Ramos (cell line): Measurements from ENCODE around the gene COMP.

Experiments used
- in situ Hi-C: fragments of 300-500 bp; cut with MboI; formaldehyde crosslinking; loops from one replicate; pipeline ENCODE4 v1.14.3; 2022; ENCODE audit warnings: low sequenced_read_pairs; ENCODE audit not compliant: unreplicated experiment

The COMP gene

DNA sequence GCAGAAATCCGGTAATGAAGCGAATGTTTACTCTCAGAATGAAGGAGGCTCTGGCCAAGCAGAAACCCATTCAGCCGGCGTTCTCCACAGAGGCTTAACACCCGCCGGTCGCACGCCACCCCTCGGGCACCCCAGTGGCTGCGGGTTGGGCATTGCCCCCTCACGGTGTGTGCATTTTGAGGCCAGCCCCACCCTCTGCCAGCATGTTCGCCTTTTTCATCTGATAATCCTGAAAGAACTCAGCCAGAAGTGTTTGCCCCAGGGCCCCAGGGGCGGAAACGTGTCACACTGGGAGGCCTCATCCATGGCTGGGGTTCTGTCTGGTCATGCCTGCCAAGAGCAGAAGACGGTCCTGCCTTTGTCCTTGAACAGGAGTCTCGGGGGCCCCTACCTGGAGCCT, 34.2 kb downstream of the COMP start:
- in situ Hi-C loops: no loop called here

DNA sequence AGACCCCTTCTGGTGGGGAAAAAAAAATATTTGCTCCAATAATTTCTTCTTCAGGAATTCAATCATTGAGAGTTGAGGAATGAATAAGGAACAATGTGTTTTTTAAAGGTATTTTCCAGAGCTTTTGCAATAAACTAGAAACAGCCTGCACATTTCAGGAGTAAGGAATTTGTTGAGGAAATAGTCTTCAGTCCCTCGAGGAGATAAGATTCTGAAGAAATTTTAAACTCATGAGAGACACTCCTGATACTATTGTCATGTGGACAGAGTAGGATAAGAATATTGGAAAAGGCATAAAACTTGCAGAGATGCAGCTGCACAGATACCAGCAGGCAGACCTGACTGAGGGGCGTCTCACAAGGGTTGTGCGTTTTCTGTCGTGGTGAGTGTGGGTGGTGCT, 36.6 kb downstream of the COMP start:
- in situ Hi-C loops: no loop called here

DNA sequence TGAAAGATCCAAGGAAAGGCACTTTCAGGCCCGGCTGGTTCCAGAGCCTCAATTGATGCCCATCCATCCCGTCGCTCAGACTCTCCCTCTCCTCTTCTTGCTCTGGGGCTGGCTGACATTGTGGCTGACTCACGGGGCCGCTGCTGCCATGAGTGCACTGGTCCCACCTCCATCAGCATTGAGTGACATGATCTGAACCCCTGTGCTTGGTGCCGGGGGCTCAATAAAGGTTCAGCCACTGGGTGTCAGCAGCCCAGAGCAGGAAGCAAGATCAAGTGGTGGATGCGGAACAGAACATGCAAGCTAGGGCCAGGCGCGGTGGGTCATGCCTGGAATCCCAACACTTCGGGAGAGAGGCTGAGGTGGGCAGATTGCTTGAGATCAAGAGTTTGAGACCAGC, 39.5 kb downstream of the COMP start:
- in situ Hi-C loops: no loop called here

DNA sequence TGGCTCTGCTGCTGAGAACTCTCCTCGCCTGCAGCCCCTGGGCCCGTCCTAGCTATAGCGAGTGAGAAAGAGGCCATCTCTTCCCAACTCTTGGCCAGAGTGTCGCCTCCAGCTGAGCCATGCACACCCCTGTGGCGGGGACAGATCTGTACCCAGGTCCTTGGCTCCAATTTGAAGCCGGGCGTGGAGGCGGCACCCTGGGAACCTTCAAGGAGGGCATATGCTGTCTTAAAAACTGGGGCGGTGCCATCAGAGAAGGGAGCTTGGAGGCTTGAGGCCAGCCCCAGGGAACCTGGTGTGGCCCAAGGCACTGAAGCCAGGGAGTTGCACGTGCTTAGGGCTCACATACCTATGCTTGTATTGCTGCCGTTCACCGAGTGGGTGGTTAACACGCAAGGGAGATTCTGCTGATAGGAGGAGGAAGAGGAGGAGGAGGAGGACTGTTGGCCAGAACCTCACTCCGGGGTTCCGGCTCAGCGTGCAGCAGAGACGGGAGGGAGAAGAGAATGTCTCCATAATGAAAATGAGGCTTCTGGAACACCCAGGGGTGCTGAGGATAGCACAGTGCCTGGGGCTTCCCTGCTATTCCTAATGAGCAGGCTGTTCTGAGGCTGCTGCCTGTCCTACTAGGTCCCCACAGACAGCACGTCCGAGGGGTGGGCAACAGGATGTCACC, 40.7 kb downstream of the COMP start:
- in situ Hi-C loops: no loop called here

DNA sequence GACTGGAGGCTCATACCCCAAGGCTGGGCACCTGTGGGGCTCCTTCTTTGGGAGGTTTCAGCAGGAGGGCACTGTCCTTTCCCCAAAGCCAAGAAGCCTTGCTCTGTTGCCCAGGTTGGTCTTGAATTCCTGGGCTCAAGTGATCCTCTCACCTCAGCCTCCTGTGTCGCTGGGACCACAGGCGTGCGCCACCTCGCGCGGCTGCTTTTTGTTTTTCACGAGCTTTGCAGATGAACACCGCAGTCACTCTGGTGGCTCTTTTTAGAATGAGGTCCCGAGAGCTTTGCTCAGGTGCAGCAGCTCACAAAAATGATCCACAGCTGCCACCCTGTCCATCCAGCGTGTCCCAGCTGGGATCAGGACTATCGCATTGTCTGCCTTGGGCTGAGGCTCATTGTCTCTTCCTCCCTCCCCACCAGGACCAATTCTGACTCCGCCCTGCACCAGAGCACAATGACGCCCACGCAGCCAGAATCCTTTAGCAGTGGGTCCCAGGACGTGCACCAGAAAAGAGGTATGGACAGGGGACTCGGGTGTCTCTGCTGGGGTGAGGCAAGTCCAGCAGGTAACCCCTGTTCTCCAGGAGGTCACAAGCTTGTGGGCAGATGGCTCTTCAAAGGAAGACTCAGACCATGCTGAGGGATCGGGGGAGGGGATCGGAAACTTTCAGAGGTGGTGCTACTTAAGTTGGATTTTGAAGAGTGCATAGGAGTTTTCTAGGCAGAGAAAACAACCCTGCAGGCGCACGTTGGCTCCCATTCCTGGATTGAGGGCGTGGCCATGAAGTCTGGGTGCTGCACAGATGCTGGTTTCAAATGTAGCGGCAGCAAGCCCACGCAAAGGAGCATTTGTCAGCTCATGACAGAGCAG, 41.5 kb downstream of the COMP start:
- in situ Hi-C loops: no loop called here

DNA sequence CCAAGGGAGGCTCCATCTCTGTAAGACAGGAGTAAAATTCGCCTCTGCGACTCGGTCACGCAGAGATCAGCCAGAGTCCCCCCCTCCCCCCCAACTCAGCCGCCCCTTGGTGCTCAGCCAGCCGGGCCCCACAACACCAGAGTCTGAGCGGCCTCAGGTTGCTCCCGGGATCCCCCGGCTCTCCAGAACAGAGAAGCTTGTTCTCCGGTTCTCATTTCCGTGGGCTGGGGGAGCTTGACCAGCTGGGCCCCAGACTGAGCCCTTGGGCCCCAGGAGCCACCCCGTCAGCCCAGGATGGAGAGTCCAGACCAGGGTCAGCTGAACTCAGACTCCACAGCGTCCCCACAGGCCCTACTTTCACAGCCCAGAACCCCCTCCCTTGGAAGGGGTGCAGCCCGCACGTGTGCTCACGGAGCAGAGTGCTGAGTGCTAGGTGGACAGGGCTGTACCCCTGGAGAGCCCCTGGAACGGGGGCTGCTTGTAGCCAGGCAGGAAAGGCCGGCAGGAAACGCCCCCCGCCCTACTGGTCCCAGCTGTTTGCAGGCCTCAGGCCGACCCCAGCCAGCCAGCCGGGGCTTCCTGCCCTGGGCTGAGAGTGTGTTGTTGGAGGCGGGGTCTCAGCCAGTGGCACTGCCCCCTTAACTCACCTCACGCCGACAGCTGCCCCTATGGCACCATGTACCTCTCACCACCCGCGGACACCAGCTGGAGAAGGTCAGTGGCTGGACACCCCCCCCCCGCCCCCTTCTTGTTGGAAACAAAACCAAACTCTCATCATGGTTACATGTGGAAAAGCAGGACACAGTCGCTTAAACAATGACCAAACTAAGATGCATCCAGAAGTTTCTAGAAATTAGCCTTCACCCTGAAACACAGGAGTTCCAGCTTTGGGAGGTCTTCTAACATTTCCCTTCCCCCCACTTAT, 44.4 kb downstream of the COMP start:
- in situ Hi-C loops: no loop called here

DNA sequence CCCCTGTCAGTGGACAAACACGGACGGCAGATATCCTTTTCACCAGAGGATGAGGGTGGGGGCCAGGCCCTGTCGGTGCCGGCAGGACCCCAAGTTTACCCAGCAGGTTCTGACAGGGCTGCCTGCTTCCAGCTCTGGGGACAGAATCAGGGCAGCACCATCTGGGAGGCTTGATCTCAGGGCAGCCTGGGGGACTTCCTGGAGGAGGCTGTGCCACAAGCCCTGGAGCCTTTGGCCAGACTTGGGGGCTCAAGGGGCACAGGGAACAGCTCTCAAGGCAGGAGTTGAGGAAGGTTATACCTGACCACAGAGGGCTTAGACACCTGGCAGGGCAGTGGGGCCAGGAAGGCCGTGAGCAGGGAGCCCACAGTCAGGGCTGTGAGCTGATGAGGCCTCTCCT, 45.2 kb downstream of the COMP start:
- in situ Hi-C loops: no loop called here

DNA sequence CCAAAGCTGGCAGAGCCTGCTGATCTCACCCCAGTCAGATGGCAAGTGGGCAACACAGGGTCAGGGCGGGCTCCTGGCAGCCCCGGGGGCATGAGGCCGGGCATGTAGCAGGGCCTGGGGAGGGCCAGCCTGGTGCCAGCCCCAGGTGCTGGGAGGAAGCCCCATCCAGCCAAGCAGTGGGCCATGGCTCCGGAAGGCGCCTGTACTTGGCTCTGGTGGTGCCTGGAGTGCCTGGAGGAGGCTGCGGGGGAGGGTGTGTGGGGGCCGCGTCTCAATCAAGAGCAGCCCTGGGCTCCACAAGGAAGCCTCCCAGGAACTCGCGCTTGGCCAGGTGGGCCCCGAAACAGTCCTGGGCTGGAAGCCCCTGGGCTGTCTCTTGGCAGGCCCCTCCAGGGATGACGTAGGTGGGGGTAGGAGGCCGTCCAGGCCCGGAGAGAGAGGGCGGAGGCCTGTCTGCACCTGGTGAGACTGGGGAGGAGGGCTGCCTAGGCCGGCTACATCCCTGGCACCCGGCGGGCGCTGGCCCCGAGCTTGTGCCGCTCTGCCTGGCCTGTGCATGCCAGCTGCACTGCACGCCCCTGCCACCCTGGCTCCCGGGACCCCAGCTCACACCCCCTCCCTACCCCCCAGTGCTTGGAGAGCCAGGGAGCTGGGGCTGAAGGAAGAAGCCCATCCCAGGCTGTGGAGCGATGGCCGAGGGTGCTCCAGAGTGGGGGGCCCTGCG, 45.9 kb downstream of the COMP start:
- in situ Hi-C loops: no loop called here

DNA sequence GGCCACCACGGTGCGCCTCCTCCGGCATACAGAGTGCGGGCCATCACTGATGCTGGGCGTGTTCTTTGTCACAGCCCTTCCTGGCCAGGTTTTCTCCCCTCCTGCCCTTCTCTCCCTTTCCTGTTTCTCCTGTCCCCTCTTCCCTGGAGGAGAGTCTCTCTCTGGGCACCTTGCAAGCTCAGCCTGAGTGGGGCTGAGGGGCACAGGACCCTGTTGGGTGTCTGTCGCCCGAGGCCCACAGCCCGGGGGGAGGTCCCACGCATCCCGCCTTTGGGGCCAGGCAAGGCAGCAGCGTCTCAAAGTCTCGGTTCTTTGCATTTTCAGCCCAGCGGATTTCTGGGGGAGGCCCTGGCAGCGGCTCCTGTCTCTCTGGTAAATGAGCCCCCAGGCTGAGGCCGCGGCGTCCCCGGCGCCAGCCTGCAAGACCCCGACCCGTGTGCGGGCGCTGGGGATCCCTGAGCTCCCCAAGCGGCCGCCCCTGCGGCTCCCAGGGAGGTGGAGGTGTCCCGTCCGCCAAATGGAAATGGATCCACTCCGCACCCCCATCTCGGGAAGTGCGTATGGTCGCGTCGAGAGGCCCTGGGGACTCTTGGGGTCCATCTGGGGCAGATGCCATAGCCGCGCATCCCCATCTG, 47.2 kb downstream of the COMP start:
- in situ Hi-C loops: no loop called here

DNA sequence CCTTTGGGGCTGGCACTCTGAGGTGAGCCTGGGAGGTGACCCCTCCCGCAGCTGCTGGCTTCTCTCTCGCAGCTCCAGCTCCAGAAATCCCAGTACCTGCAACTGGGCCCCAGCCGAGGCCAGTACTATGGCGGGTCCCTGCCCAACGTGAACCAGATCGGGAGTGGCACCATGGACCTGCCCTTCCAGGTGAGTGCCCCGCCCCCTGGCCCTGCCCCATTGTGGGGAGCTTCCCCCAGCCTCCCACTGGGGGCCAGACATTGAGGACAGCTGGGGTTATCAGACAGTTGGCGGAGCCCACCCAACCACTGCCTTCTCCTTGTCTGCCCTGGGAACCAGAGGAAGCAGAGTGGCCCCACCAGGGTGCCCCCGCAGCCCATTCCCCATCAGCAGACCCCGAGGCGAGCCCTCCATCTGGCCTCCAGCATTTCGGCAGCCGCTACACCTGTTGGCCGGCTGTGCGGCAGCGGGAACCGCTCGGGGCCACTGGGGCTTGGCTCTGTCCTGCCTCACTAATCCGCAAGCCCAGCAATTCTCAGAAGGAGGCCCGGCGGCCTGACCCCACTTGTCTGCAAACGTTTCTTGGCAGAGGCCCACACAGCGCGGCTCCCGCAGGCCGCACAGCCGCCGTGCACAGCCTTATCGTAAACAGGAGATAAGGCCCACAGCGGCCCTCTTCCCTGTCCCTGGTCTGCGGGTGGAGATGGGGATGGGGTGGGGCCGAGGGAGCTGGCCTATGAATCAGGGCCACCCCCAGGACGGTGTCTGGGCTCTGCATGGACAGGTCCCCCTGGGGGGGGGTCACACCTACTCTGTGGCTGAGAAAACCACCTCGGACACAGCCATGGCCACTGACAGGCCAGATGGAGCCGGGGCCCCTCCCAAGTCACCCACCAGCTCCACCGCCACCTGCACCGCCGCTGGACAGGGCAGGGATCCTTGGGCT, 48.0 kb downstream of the COMP start:
- in situ Hi-C loops: no loop called here

DNA sequence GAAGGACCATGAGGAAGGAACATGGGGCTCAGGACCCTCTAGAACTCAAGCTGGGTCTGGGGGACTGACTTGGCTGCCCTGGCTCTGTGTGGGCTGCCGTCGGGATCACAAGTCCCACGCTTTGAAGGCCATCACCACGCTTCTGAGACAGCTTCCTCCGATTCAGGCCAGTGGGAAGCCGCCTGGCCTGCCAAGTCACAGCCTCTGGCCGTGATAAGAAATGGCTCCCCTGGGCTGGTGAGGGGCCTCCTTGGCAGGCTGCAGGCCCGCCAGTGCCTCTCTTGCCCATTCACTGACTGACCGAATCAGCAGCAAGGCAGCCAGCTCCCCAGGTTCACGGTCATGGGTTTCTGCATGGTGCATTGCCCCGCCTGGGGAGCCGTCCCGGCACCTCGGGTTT, 48.8 kb downstream of the COMP start:
- in situ Hi-C loops: no loop called here

DNA sequence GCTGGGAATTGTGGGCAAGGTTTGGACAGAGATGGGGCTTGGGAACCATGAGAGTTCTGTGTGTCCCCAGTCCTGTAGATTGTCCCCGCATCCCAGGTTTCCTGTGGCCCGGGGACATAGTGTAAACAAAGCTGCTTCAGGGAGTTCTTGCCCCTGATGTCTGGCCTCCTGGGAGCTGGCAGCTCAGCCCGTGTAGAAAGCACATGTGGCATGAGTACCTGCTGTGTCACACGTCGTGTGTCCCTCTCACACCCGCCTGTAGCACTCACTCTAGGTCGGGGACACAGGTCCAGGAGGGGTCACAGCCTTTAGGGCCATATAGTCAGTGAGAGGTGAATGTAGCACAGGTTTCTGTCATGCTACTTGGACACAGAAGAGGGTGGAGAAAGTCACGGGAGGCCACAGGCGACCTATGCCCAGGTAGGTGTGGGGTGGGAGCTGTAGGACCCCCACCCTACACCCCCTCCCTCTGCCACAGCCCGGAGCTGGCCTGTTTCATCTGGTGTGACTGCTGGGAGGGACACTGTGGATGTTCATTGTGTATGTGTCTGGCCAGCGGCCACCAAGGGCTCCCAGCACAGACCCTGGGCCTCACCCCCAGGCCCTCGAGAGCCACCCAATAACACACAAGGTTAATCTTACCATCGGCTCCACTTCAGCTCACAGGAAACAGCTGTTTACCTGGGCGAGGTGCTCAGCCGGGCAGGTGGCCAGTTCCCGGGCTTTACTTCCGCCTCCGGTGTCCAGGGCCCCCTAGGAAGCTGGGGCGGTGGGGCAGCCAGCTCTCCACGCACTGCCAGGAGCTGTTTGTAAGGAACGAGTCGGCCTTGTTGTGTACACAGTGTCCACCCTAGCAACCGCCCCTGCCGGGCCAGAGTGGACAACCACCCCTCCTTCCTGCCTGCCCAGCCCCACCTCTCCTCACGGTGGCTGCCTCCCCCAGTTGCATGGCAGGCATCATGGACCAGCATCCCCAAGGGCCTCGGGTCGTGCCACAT, 49.7 kb downstream of the COMP start:
- in situ Hi-C loops: no loop called here

DNA sequence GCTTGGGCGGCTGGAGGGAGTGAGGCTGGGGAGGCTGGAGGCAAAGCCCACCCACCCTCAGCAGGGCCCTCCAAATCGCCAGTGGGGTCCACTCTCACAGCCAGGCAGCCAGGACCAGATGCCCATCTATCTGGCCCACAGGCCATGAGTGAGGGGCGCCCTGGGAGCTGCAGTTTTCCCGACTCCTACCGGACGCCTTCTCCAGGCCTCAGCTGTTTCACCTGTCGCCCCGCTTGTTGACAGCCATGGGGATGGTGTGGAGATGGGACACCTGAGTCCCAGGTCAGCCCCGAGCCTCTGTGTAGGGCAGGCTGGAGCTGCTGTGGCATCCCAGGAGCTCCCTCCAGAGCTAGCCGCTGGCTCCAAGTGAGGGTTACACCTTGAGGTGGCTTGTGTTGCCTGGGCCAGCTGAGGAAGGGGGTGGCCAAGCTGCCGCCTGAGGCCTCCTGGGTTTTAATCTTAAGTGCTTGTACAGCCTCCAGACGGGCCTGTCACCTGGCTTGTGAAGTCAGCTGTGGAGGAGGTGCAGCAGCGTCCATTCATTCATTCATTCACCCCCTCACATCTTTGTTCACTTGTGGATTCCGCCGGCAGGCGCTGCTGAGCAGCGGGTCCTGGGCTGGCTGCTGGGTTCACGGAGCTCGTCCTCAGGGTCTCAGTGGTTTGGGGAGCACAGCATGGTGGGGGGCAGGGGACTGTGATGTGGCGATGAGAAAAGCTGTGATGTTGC, 52.0 kb downstream of the COMP start:
- in situ Hi-C loops: no loop called here

DNA sequence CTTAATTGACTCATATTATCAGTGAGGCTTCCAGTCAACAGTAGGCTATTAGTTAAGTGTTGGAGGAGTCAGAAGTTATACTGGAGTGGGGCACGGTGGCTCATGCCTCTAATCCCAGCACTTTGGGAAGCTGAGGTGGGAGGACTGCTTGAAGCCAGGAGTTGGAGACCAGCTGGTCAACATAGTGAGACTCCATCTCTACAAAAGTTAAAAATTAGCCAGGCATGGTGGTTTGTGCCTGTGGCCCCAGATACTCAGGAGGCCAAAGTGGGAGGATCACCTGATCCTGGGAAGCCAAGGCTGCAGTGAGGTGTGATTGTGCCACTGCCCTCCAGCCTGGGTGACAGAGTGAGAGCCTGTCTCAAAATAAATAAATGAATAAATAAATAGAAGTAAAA, 53.2 kb downstream of the COMP start:
- in situ Hi-C loops: no loop called here

DNA sequence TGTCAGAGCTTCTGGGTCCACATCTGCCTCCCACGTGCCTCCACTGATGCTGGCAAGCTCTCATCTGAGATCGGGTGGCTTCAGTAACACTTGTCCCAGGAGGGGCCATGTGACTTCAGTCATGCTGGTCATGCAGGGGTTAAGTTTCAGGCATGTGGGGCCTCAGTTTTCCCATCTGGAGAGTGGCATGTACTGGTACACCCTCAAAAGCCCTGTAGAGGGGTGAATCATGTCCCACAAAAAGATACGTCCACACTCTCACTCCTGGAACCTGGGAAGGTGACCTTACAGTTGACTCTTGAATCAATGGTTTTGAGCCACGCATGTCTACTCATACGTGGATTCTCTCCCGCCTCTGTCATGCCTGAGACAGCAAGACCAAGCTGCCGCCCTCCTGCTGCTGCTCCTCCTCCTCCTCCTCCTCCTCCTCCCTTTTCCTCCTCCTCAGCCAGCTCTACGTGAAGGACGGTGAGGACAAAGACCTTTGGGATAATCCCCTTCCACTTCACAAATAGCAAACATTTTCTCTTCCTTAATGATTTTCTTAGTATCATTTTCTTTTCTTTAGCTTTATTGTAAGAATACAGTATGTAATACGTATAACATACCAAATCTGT, 53.7 kb downstream of the COMP start:
- in situ Hi-C loops: no loop called here
